ENCODE results near the gene CXCR4. TPM values are rescaled to one million over a fixed set of nuclear protein-coding genes. Genes with fewer than 3 reads are reported as not detected.
"Not testable (repeated sequence)": the region's sequence is repeated elsewhere in the genome, so short reads cannot be mapped to it uniquely, and the experiment has no call there.

CXCR4 gene
- total RNA-seq, 1 experiment from 2014 or later, result 0.12 TPM

- DNase-seq (ENCODE audit: extremely low read depth, low read depth), result no peak
Measured at GRCh38 chr2:136080114-136080513, 37.8 kb downstream of the CXCR4 start.

- no peak for DNase-seq (ENCODE audit: extremely low read depth, low read depth)
Measured at GRCh38 chr2:136077107-136077506, 40.8 kb downstream of the CXCR4 start.

GRCh38 chr2:136075476-136075875 lies 42.5 kb downstream of the CXCR4 start:
- no peak for DNase-seq (ENCODE audit: extremely low read depth, low read depth)

- no peak for DNase-seq (ENCODE audit: extremely low read depth, low read depth)
Measured at GRCh38 chr2:136072621-136073020, 45.3 kb downstream of the CXCR4 start.

GRCh38 chr2:136071887-136072286 lies 46.1 kb downstream of the CXCR4 start:
- not testable (repeated sequence) for DNase-seq (ENCODE audit: extremely low read depth, low read depth)

- no peak for DNase-seq (ENCODE audit: extremely low read depth, low read depth)
Measured at GRCh38 chr2:136070913-136071312, 47.0 kb downstream of the CXCR4 start.

- DNase-seq (ENCODE audit: extremely low read depth, low read depth), result no peak
Measured at GRCh38 chr2:136069773-136070172, 48.2 kb downstream of the CXCR4 start.

GRCh38 chr2:136068581-136069227 lies 49.2 kb downstream of the CXCR4 start:
- no peak for DNase-seq (ENCODE audit: extremely low read depth, low read depth)

GRCh38 chr2:136067897-136068580 lies 49.9 kb downstream of the CXCR4 start:
- no peak for DNase-seq (ENCODE audit: extremely low read depth, low read depth)

GRCh38 chr2:136067459-136067858 lies 50.5 kb downstream of the CXCR4 start:
- DNase-seq (ENCODE audit: extremely low read depth, low read depth), result no peak

- no peak for DNase-seq (ENCODE audit: extremely low read depth, low read depth)
Measured at GRCh38 chr2:136065907-136066306, 52.0 kb downstream of the CXCR4 start.

GRCh38 chr2:136065384-136065783 lies 52.6 kb downstream of the CXCR4 start:
- no peak for DNase-seq (ENCODE audit: extremely low read depth, low read depth)

Other genes starting within 250 kb of the CXCR4 start
- 15.0 and 20.9 TPM in 2 replicates for gene MCM6, start 241.7 kb downstream of the CXCR4 start, total RNA-seq (2014; rRNA removed; shearing (Covaris generic))
- 118 and 124 TPM in 2 replicates for gene DARS1, start 132.5 kb downstream of the CXCR4 start, total RNA-seq (2014; rRNA removed; shearing (Covaris generic))

Measured in NCI-H460 (cell line).